AG04450 (cell line): Measurements from ENCODE around the gene SCUBE2. TPM values are rescaled to one million over a fixed set of nuclear protein-coding genes. Genes with fewer than 3 reads are reported as not detected.

Experiments
- CTCF ChIA-PET: fragments of 300-600, 350-600 bp; formaldehyde crosslinking; extraction: SDS; loops from one replicate; lab custom pipeline; 2022; ENCODE audit warnings: antibody characterized with exemption, inconsistent platforms; lab: Charles Lee
- POLR2A ChIA-PET: fragments of 350-600 bp; formaldehyde crosslinking; extraction: SDS; loops from one replicate; lab custom pipeline; 2021; ENCODE audit warnings: antibody characterized with exemption, inconsistent platforms; lab: Yijun Ruan, JAX
- DNase-seq: peaks from one replicate; pipeline ENCODE4 v3.0.0-alpha.2; 2011; ENCODE audit warnings: low read depth, low spot score
- H3K27ac ChIP-seq: one replicate; pipeline ENCODE4 v1.5.1; 2012; ENCODE audit warnings: low read depth, low read length, control low read depth
- H3K27me3 ChIP-seq: one replicate; pipeline ENCODE4 v1.6.0; 2012; ENCODE audit warnings: low read length; ENCODE audit not compliant: control insufficient read depth, insufficient read depth
- H3K4me3 ChIP-seq: 2 replicates; pipeline ENCODE4 v1.5.1; 2011; ENCODE audit warnings: mild to moderate bottlenecking, low read depth, low read length, control low read depth
- H3K9me3 ChIP-seq: 2 replicates; pipeline ENCODE4 v1.5.1; 2012; ENCODE audit warnings: low read length; ENCODE audit not compliant: control insufficient read depth, insufficient read depth
- polyA plus RNA-seq: library from polyadenylated mRNA; depleted of rRNA; stranded (reverse); fragments of >200 nt; gene quantifications from 2 replicates; pipeline ENCODE4 v1.2.3, GENCODE V29; 2011
- TF ChIP-seq, protein P1 (sequence below): IDR thresholded peaks from 2 replicates; pipeline ENCODE4 v1.5.1; 2011; ENCODE audit warnings: low read depth, low read length, control low read depth, inconsistent platforms

SCUBE2 gene
- polyA plus RNA-seq, 1 experiment, result 1.3 TPM

DNA sequence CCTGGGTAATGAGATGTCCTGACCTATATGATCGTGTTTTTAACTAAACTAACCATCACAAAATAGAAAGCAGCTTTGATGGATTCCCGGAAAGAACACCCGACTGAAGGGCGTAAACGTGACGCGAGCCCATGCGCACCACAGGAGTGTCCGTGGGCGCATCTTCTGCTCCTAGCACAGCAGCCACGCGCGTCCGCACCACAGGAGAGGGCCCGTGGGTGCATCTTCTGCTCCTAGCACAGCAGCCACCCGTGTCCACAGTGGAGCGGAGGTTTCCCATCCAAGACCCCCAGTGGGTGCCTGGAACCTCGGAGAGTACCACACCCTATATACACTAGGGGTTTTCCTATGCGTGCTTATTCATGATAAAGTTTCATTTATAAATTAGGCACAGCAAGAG lies 51.5 kb downstream of the SCUBE2 start:
- ChIA-PET CTCF (interaction anchor here (1.1 kb wide), 1 partner anchor 24 kb away, joined by 7 read pairs; no protein-coding TSS in a partner anchor), POLR2A (no interaction called here)
- no peak for DNase-seq
- H3K27me3 ChIP-seq, result no peaks in the 10 kb centered on the region
- no peak overlapping the region for H3K4me3 ChIP-seq
- TF ChIP-seq, protein P1, sequence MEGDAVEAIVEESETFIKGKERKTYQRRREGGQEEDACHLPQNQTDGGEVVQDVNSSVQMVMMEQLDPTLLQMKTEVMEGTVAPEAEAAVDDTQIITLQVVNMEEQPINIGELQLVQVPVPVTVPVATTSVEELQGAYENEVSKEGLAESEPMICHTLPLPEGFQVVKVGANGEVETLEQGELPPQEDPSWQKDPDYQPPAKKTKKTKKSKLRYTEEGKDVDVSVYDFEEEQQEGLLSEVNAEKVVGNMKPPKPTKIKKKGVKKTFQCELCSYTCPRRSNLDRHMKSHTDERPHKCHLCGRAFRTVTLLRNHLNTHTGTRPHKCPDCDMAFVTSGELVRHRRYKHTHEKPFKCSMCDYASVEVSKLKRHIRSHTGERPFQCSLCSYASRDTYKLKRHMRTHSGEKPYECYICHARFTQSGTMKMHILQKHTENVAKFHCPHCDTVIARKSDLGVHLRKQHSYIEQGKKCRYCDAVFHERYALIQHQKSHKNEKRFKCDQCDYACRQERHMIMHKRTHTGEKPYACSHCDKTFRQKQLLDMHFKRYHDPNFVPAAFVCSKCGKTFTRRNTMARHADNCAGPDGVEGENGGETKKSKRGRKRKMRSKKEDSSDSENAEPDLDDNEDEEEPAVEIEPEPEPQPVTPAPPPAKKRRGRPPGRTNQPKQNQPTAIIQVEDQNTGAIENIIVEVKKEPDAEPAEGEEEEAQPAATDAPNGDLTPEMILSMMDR, result no peak
- no peak overlapping the region for H3K27ac ChIP-seq
- peaks cover 4% of the 10 kb centered on the region for H3K9me3 ChIP-seq

DNA sequence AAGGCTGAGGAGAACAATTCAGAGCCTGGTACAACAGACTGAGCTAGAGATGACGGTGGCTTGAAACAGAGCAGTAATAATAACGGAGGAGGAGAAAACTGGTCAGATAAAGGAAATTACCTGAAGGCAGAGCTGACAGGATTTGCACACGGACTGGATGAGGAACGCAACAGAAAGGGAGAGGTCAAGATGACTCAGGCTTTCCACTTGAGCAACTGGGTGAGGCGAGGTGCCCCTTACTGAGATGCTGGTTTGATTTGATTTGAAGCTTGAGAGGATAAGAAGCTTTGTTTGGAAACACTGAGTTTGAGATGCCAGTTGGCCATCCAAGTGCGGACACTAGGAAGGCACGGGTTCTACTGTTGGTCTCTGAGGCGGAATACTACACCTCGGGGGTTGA lies 52.2 kb downstream of the SCUBE2 start:
- ChIA-PET CTCF (interaction anchor here (1.1 kb wide), 1 partner anchor 24 kb away, joined by 7 read pairs; no protein-coding TSS in a partner anchor), POLR2A (no interaction called here)
- DNase-seq, result no peak
- no peak overlapping the region for H3K4me3 ChIP-seq
- H3K27me3 ChIP-seq, result no peaks in the 10 kb centered on the region
- peaks cover 4% of the 10 kb centered on the region for H3K9me3 ChIP-seq
- TF ChIP-seq, protein P1, result no peak
- H3K27ac ChIP-seq, result no peak overlapping the region

DNA sequence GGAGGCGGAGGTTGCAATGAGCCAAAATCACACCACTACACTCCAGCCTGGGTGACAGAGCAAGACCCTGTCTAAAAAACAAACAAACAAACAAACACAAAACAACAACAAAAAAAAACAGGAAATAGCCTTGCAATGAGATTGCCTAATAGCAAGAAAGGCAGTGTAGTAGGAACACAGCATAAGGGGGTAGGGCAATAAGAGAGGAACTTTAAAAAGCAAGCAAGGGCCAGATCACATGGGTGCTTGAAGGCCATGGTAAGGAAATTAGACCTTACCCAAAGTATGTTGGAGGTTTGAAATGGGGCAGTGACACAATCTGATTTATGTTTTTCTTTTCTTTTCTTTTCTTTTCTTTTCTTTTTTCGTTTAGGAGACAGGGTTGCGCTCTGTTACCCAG lies 52.9 kb downstream of the SCUBE2 start:
- no peak for DNase-seq
- no peaks in the 10 kb centered on the region for H3K27me3 ChIP-seq
- H3K27ac ChIP-seq, result no peak overlapping the region
- peaks cover 4% of the 10 kb centered on the region for H3K9me3 ChIP-seq
- CTCF ChIA-PET, result interaction anchor here (2.3 kb wide), 1 partner anchor 100 kb away, joined by 6 read pairs; no protein-coding TSS in a partner anchor
- POLR2A ChIA-PET, result no interaction called here
- TF ChIP-seq, protein P1, result no peak
- H3K4me3 ChIP-seq, result no peak overlapping the region

DNA sequence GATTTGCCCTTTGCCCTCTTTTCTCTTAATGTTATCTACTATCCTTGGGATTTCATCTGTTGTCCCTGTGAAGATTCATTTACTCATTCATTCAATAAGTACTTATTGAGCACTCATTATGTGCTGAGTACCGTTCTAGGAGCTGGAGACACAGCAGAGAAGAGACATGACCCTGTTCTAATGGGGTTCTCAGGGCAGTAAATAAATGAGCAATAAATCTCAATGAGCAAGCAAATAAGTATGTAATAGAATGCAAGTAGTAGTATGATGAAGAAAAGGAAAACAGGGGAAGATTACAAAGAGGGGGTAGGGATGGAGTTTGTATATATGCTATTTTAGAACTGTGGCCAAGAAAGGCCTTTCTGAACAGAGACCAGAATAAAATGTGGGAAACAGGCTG lies 53.4 kb downstream of the SCUBE2 start:
- POLR2A ChIA-PET, result no interaction called here

More for the DNA sequence above, 53.4 kb downstream of the SCUBE2 start:
- Histone ChIP-seq H3K27ac (no peak overlapping the region), H3K9me3 (peaks cover 4% of the 10 kb centered on the region), H3K4me3 (no peak overlapping the region), H3K27me3 (no peaks in the 10 kb centered on the region)
- TF ChIP-seq, protein P1, result no peak
- no peak for DNase-seq
- CTCF ChIA-PET, result interaction anchor here (2.3 kb wide), 1 partner anchor 100 kb away, joined by 6 read pairs; no protein-coding TSS in a partner anchor
